ACC112 (cell line): Measurements from ENCODE around the gene GARIN5A.

ENCODE experiments used
- H2AFZ ChIP-seq: fragments of 200-600 bp; sonication (generic); one replicate; pipeline ENCODE4 v1.6.0; 2017; ENCODE audit warnings: antibody characterized with exemption, low read length; ENCODE audit not compliant: unreplicated experiment
- H3K27ac ChIP-seq: fragments of 200-600 bp; sonication (generic); 2 replicates; pipeline ENCODE4 v1.5.1; 2014; ENCODE audit warnings: low read depth, mild to moderate bottlenecking, antibody characterized with exemption, low read length, moderate library complexity
- H3K27me3 ChIP-seq: fragments of 200-600 bp; sonication (generic); 2 replicates; pipeline ENCODE4 v1.6.1; 2014; ENCODE audit warnings: mild to moderate bottlenecking, antibody characterized with exemption, low read length, moderate library complexity, mixed read lengths; ENCODE audit not compliant: insufficient read depth
- H3K36me3 ChIP-seq: fragments of 200-600 bp; sonication (generic); 2 replicates; pipeline ENCODE4 v1.6.1; 2016; ENCODE audit warnings: mild to moderate bottlenecking, antibody characterized with exemption, low read length, moderate library complexity, mixed read lengths; ENCODE audit not compliant: insufficient read depth
- H3K4me1 ChIP-seq: fragments of 200-600 bp; sonication (generic); one replicate; pipeline ENCODE4 v1.6.1; 2016; ENCODE audit warnings: low read length, mixed read lengths; ENCODE audit not compliant: insufficient read depth, unreplicated experiment, control insufficient read depth
- H3K4me3 ChIP-seq: fragments of 200-600 bp; sonication (generic); 2 replicates; pipeline ENCODE4 v1.5.1; 2014; ENCODE audit warnings: mild to moderate bottlenecking, low read depth, low read length
- H3K79me2 ChIP-seq: fragments of 200-600 bp; sonication (generic); one replicate; pipeline ENCODE4 v1.6.0; 2016; ENCODE audit warnings: low read length; ENCODE audit not compliant: control insufficient read depth, unreplicated experiment, insufficient read depth

Gene GARIN5A

GRCh38 chr19:50461066-50461875, 15.4 kb downstream of the GARIN5A start:
- H3K27me3 ChIP-seq = peaks cover 10% of the 10 kb centered on the region; the same call in 1 of the 2 replicates
- peaks cover 3% of the 10 kb centered on the region for H3K4me1 ChIP-seq
- H2AFZ ChIP-seq = no peak overlapping the region
- no peak overlapping the region for H3K27ac ChIP-seq
- no peaks in the 10 kb centered on the region for H3K79me2 ChIP-seq
- H3K36me3 ChIP-seq = no peaks in the 10 kb centered on the region
- no peak overlapping the region for H3K4me3 ChIP-seq

- Histone ChIP-seq H3K27ac (no peak overlapping the region), H3K79me2 (no peaks in the 10 kb centered on the region), H3K4me3 (no peak overlapping the region), H3K36me3 (no peaks in the 10 kb centered on the region), H3K4me1 (peaks cover 3% of the 10 kb centered on the region), H2AFZ (no peak overlapping the region), H3K27me3 (peaks cover 10% of the 10 kb centered on the region; the same call in 1 of the 2 replicates)
These were observed 16.4 kb downstream of the GARIN5A start for GRCh38 chr19:50460161-50460765.

GRCh38 chr19:50459638-50460037, 17.0 kb downstream of the GARIN5A start:
- H3K4me3 ChIP-seq = no peak overlapping the region
- no peak overlapping the region for H3K27ac ChIP-seq
- H3K79me2 ChIP-seq = no peaks in the 10 kb centered on the region
- H2AFZ ChIP-seq = no peak overlapping the region
- peaks cover 10% of the 10 kb centered on the region; the same call in 1 of the 2 replicates for H3K27me3 ChIP-seq
- peaks cover 3% of the 10 kb centered on the region for H3K4me1 ChIP-seq
- no peaks in the 10 kb centered on the region for H3K36me3 ChIP-seq

- H3K27me3 ChIP-seq = peaks cover 10% of the 10 kb centered on the region; the same call in 1 of the 2 replicates
- no peaks in the 10 kb centered on the region for H3K36me3 ChIP-seq
- no peaks in the 10 kb centered on the region for H3K79me2 ChIP-seq
- no peak overlapping the region for H2AFZ ChIP-seq
- peaks cover 3% of the 10 kb centered on the region for H3K4me1 ChIP-seq
- H3K4me3 ChIP-seq = no peak overlapping the region
- H3K27ac ChIP-seq = no peak overlapping the region
These were observed 17.6 kb downstream of the GARIN5A start for GRCh38 chr19:50459067-50459456.

GRCh38 chr19:50458396-50459066, 18.1 kb downstream of the GARIN5A start:
- Histone ChIP-seq H2AFZ (no peak overlapping the region), H3K27me3 (peaks cover 10% of the 10 kb centered on the region; the same call in 1 of the 2 replicates), H3K27ac (no peak overlapping the region), H3K79me2 (no peaks in the 10 kb centered on the region), H3K36me3 (no peaks in the 10 kb centered on the region), H3K4me3 (0 out of 2 replicates have a peak overlapping the region, but pooled peaks have one; percentile 25), H3K4me1 (peaks cover 3% of the 10 kb centered on the region)

GRCh38 chr19:50457300-50457699, 19.3 kb downstream of the GARIN5A start:
- Histone ChIP-seq H3K36me3 (no peaks in the 10 kb centered on the region), H3K4me1 (peaks cover 3% of the 10 kb centered on the region), H2AFZ (no peak overlapping the region), H3K4me3 (no peak overlapping the region), H3K79me2 (no peaks in the 10 kb centered on the region), H3K27ac (no peak overlapping the region), H3K27me3 (peaks cover 10% of the 10 kb centered on the region; the same call in 1 of the 2 replicates)

GRCh38 chr19:50455992-50456391, 20.7 kb downstream of the GARIN5A start:
- Histone ChIP-seq H3K27ac (no peak overlapping the region), H3K79me2 (no peaks in the 10 kb centered on the region), H3K4me3 (no peak overlapping the region), H3K4me1 (peaks cover 3% of the 10 kb centered on the region), H2AFZ (no peak overlapping the region), H3K36me3 (no peaks in the 10 kb centered on the region), H3K27me3 (peaks cover 10% of the 10 kb centered on the region; the same call in 1 of the 2 replicates)

GRCh38 chr19:50453243-50453642, 23.4 kb downstream of the GARIN5A start:
- Histone ChIP-seq H3K4me1 (no peaks in the 10 kb centered on the region), H3K79me2 (no peaks in the 10 kb centered on the region), H3K27ac (no peak overlapping the region), H2AFZ (no peak overlapping the region), H3K27me3 (0 out of 2 replicates have a peak, but pooled peaks cover 5% of the 10 kb centered on the region), H3K4me3 (no peak overlapping the region), H3K36me3 (no peaks in the 10 kb centered on the region)

GRCh38 chr19:50451223-50451534, 25.5 kb downstream of the GARIN5A start:
- H3K4me1 ChIP-seq = no peaks in the 10 kb centered on the region

GRCh38 chr19:50450369-50451222, 26.1 kb downstream of the GARIN5A start:
- Histone ChIP-seq H3K4me3 (no peak overlapping the region), H3K4me1 (no peaks in the 10 kb centered on the region), H3K79me2 (no peaks in the 10 kb centered on the region), H2AFZ (no peak overlapping the region), H3K36me3 (no peaks in the 10 kb centered on the region), H3K27ac (no peak overlapping the region), H3K27me3 (no peaks in the 10 kb centered on the region)

More at GRCh38 chr19:50451223-50451534, 25.5 kb downstream of the GARIN5A start:
- Histone ChIP-seq H3K27me3 (no peaks in the 10 kb centered on the region), H3K79me2 (no peaks in the 10 kb centered on the region), H2AFZ (no peak overlapping the region), H3K36me3 (no peaks in the 10 kb centered on the region), H3K4me3 (no peak overlapping the region), H3K27ac (no peak overlapping the region)
